ENCODE results near the gene ANXA2.

Gene ANXA2

GRCh38 chr15:60397772-60398445 lies at the start of gene ANXA2:
TSS of gene ANXA2 (minus strand) at chr15:60397986. CDS start at chr15:60386075, 11,911 bp downstream.
- no peak within 1 kb of the TSS for H3K27ac ChIP-seq (ENCODE audit: low read length)
- no peaks in the 10 kb centered on the region for H3K27me3 ChIP-seq (ENCODE audit: control insufficient read depth, insufficient read depth, low read length)
- peaks cover 4% of the 10 kb centered on the region; the same call in 1 of the 2 replicates for H3K4me1 ChIP-seq (ENCODE audit: control insufficient read depth, insufficient read depth, low read length)
- WGBS (ENCODE audit: insufficient coverage, insufficient read length) = no CpG with 5 or more reads among the region's 53 CpGs
- no peaks in the 10 kb centered on the region; the same call in 1 of the 2 replicates for H3K36me3 ChIP-seq (ENCODE audit: control insufficient read depth, insufficient read depth, low read length)
- no peaks in the 10 kb centered on the region for H3K9me3 ChIP-seq (ENCODE audit: control insufficient read depth, insufficient read depth, low read length)
- no peak for DNase-seq (ENCODE audit: low read depth, low spot score)
- peak within 1 kb of the TSS; percentile 87 for H3K4me3 ChIP-seq (ENCODE audit: low read length)

GRCh38 chr15:60444289-60444912 lies 46.6 kb upstream of the ANXA2 start:
- no CpG with 5 or more reads among the region's 6 CpGs for WGBS (ENCODE audit: insufficient coverage, insufficient read length)
- no peaks in the 10 kb centered on the region for H3K4me1 ChIP-seq (ENCODE audit: control insufficient read depth, insufficient read depth, low read length)
- no peaks in the 10 kb centered on the region for H3K9me3 ChIP-seq (ENCODE audit: control insufficient read depth, insufficient read depth, low read length)
- H3K27ac ChIP-seq (ENCODE audit: low read length) = no peak overlapping the region
- no peak overlapping the region for H3K4me3 ChIP-seq (ENCODE audit: low read length)
- H3K27me3 ChIP-seq (ENCODE audit: control insufficient read depth, insufficient read depth, low read length) = no peaks in the 10 kb centered on the region
- no peak for DNase-seq (ENCODE audit: low read depth, low spot score)
- H3K36me3 ChIP-seq (ENCODE audit: control insufficient read depth, insufficient read depth, low read length) = no peaks in the 10 kb centered on the region

- H3K27ac ChIP-seq (ENCODE audit: low read length) = no peak overlapping the region
- H3K4me1 ChIP-seq (ENCODE audit: control insufficient read depth, insufficient read depth, low read length) = no peaks in the 10 kb centered on the region; the same call in 1 of the 2 replicates
- no peaks in the 10 kb centered on the region for H3K9me3 ChIP-seq (ENCODE audit: control insufficient read depth, insufficient read depth, low read length)
- WGBS (ENCODE audit: insufficient coverage, insufficient read length) = no CpG with 5 or more reads among the region's 3 CpGs
- H3K4me3 ChIP-seq (ENCODE audit: low read length) = no peak overlapping the region
- H3K27me3 ChIP-seq (ENCODE audit: control insufficient read depth, insufficient read depth, low read length) = no peaks in the 10 kb centered on the region
- no peaks in the 10 kb centered on the region for H3K36me3 ChIP-seq (ENCODE audit: control insufficient read depth, insufficient read depth, low read length)
- no peak for DNase-seq (ENCODE audit: low read depth, low spot score)
These were observed 45.0 kb upstream of the ANXA2 start for GRCh38 chr15:60442763-60443162.

- Histone ChIP-seq H3K4me3 (ENCODE audit: low read length) (no peak overlapping the region), H3K27ac (ENCODE audit: low read length) (no peak overlapping the region), H3K9me3 (ENCODE audit: control insufficient read depth, insufficient read depth, low read length) (no peaks in the 10 kb centered on the region), H3K27me3 (ENCODE audit: control insufficient read depth, insufficient read depth, low read length) (no peaks in the 10 kb centered on the region), H3K36me3 (ENCODE audit: control insufficient read depth, insufficient read depth, low read length) (no peaks in the 10 kb centered on the region), H3K4me1 (ENCODE audit: control insufficient read depth, insufficient read depth, low read length) (no peaks in the 10 kb centered on the region; the same call in 1 of the 2 replicates)
- no CpG with 5 or more reads among the region's 2 CpGs for WGBS (ENCODE audit: insufficient coverage, insufficient read length)
- DNase-seq (ENCODE audit: low read depth, low spot score) = no peak
These were observed 44.4 kb upstream of the ANXA2 start for GRCh38 chr15:60442031-60442650.

GRCh38 chr15:60441331-60441730 lies 43.5 kb upstream of the ANXA2 start:
- Histone ChIP-seq H3K4me3 (ENCODE audit: low read length) (no peak overlapping the region), H3K4me1 (ENCODE audit: control insufficient read depth, insufficient read depth, low read length) (no peaks in the 10 kb centered on the region; the same call in 1 of the 2 replicates), H3K36me3 (ENCODE audit: control insufficient read depth, insufficient read depth, low read length) (no peaks in the 10 kb centered on the region), H3K27ac (ENCODE audit: low read length) (no peak overlapping the region), H3K9me3 (ENCODE audit: control insufficient read depth, insufficient read depth, low read length) (no peaks in the 10 kb centered on the region), H3K27me3 (ENCODE audit: control insufficient read depth, insufficient read depth, low read length) (no peaks in the 10 kb centered on the region)
- DNase-seq (ENCODE audit: low read depth, low spot score) = no peak
- WGBS (ENCODE audit: insufficient coverage, insufficient read length) = no CpG with 5 or more reads among the region's 1 CpG

- Histone ChIP-seq H3K27ac (ENCODE audit: low read length) (no peak overlapping the region), H3K9me3 (ENCODE audit: control insufficient read depth, insufficient read depth, low read length) (no peaks in the 10 kb centered on the region), H3K4me1 (ENCODE audit: control insufficient read depth, insufficient read depth, low read length) (no peaks in the 10 kb centered on the region; the same call in 1 of the 2 replicates), H3K27me3 (ENCODE audit: control insufficient read depth, insufficient read depth, low read length) (no peaks in the 10 kb centered on the region), H3K4me3 (ENCODE audit: low read length) (no peak overlapping the region), H3K36me3 (ENCODE audit: control insufficient read depth, insufficient read depth, low read length) (peaks cover 3% of the 10 kb centered on the region; the same call in 1 of the 2 replicates)
- no peak for DNase-seq (ENCODE audit: low read depth, low spot score)
- no CpG with 5 or more reads among the region's 1 CpG for WGBS (ENCODE audit: insufficient coverage, insufficient read length)
These were observed 40.9 kb upstream of the ANXA2 start for GRCh38 chr15:60438646-60439045.

- no peaks in the 10 kb centered on the region for H3K4me1 ChIP-seq (ENCODE audit: control insufficient read depth, insufficient read depth, low read length)
- DNase-seq (ENCODE audit: low read depth, low spot score) = no peak
- no peak overlapping the region for H3K4me3 ChIP-seq (ENCODE audit: low read length)
- no peaks in the 10 kb centered on the region for H3K27me3 ChIP-seq (ENCODE audit: control insufficient read depth, insufficient read depth, low read length)
- H3K9me3 ChIP-seq (ENCODE audit: control insufficient read depth, insufficient read depth, low read length) = no peaks in the 10 kb centered on the region
- H3K36me3 ChIP-seq (ENCODE audit: control insufficient read depth, insufficient read depth, low read length) = no peaks in the 10 kb centered on the region
- H3K27ac ChIP-seq (ENCODE audit: low read length) = no peak overlapping the region
- no CpG with 5 or more reads among the region's 1 CpG for WGBS (ENCODE audit: insufficient coverage, insufficient read length)
These were observed 31.1 kb upstream of the ANXA2 start for GRCh38 chr15:60428935-60429334.

- no peak for DNase-seq (ENCODE audit: low read depth, low spot score)
These were observed 29.2 kb upstream of the ANXA2 start for GRCh38 chr15:60426870-60427508.

GRCh38 chr15:60425461-60425860 lies 27.7 kb upstream of the ANXA2 start:
- Histone ChIP-seq H3K27ac (ENCODE audit: low read length) (no peak overlapping the region), H3K4me3 (ENCODE audit: low read length) (no peak overlapping the region), H3K36me3 (ENCODE audit: control insufficient read depth, insufficient read depth, low read length) (no peaks in the 10 kb centered on the region), H3K4me1 (ENCODE audit: control insufficient read depth, insufficient read depth, low read length) (no peaks in the 10 kb centered on the region), H3K27me3 (ENCODE audit: control insufficient read depth, insufficient read depth, low read length) (no peaks in the 10 kb centered on the region), H3K9me3 (ENCODE audit: control insufficient read depth, insufficient read depth, low read length) (no peaks in the 10 kb centered on the region)
- no peak for DNase-seq (ENCODE audit: low read depth, low spot score)
- no CpG with 5 or more reads among the region's 2 CpGs for WGBS (ENCODE audit: insufficient coverage, insufficient read length)

More at GRCh38 chr15:60426870-60427508, 29.2 kb upstream of the ANXA2 start:
- Histone ChIP-seq H3K27ac (ENCODE audit: low read length) (no peak overlapping the region), H3K36me3 (ENCODE audit: control insufficient read depth, insufficient read depth, low read length) (no peaks in the 10 kb centered on the region), H3K4me3 (ENCODE audit: low read length) (no peak overlapping the region), H3K9me3 (ENCODE audit: control insufficient read depth, insufficient read depth, low read length) (no peaks in the 10 kb centered on the region), H3K27me3 (ENCODE audit: control insufficient read depth, insufficient read depth, low read length) (no peaks in the 10 kb centered on the region), H3K4me1 (ENCODE audit: control insufficient read depth, insufficient read depth, low read length) (no peaks in the 10 kb centered on the region)
- WGBS (ENCODE audit: insufficient coverage, insufficient read length) = no CpG with 5 or more reads among the region's 2 CpGs

- Histone ChIP-seq H3K27me3 (ENCODE audit: control insufficient read depth, insufficient read depth, low read length) (no peaks in the 10 kb centered on the region), H3K4me1 (ENCODE audit: control insufficient read depth, insufficient read depth, low read length) (no peaks in the 10 kb centered on the region), H3K27ac (ENCODE audit: low read length) (no peak overlapping the region), H3K4me3 (ENCODE audit: low read length) (no peak overlapping the region), H3K9me3 (ENCODE audit: control insufficient read depth, insufficient read depth, low read length) (no peaks in the 10 kb centered on the region), H3K36me3 (ENCODE audit: control insufficient read depth, insufficient read depth, low read length) (no peaks in the 10 kb centered on the region)
- 100% methylated on average over 1 of the region's 1 CpG for WGBS (ENCODE audit: insufficient coverage, insufficient read length)
- no peak for DNase-seq (ENCODE audit: low read depth, low spot score)
These were observed 26.2 kb upstream of the ANXA2 start for GRCh38 chr15:60424006-60424405.
